OCI-LY7 (cell line): ENCODE results near the gene PLS3.

Source experiments
- CTCF ChIP-seq: fragments of 200-600 bp; sonication (generic); conservative IDR thresholded peaks from 2 replicates; pipeline ENCODE4 v1.5.1; 2014; ENCODE audit warnings: mild to moderate bottlenecking, antibody characterized with exemption, low read length, moderate library complexity, mixed read lengths
- EZH2phosphoT487 ChIP-seq: fragments of 200-600 bp; sonication (generic); IDR thresholded peaks from 2 replicates; pipeline ENCODE4 v1.6.1; 2018; ENCODE audit warnings: low read depth, borderline replicate concordance, mild to moderate bottlenecking, mixed run types, antibody characterized with exemption, low read length, moderate library complexity, mixed read lengths

- no peak for TF ChIP-seq CTCF
- no peak for TF ChIP-seq EZH2phosphoT487
These were observed 12.2 kb downstream of the PLS3 start for GRCh38 chrX:115573185-115573584.
